Measurements from ENCODE around the gene CAPG. TPM values are rescaled to one million over a fixed set of nuclear protein-coding genes. Genes with fewer than 3 reads are reported as not detected.

Gene CAPG
- total RNA-seq, 6 donors from 2014 or later: 169 to 611 (median 375) TPM

- no peak for ATAC-seq (ENCODE audit: low FRiP score in 2 of 2)
- Histone ChIP-seq H3K9me3 (no peaks in the 10 kb centered on the region), H3K27ac (no peak overlapping the region), H3K4me3 (no peak overlapping the region), H3K36me3 (no peaks in the 10 kb centered on the region), H3K4me1 (peaks cover 0 to 10% (median 7%) of the 10 kb centered on the region in 4 donors), H3K27me3 (no peaks in the 10 kb centered on the region)
- WGBS, 2 donors: 90 to 94% methylated on average over 8 of the region's 8 CpGs
- TF ChIP-seq EP300 (IDR thresholded peaks at IDR 0.05) (no peak), POLR2AphosphoS5 (IDR thresholded peaks at IDR 0.05) (no peak), POLR2A (IDR thresholded peaks at IDR 0.05) (no peak)
- TF ChIP-seq, protein P1, sequence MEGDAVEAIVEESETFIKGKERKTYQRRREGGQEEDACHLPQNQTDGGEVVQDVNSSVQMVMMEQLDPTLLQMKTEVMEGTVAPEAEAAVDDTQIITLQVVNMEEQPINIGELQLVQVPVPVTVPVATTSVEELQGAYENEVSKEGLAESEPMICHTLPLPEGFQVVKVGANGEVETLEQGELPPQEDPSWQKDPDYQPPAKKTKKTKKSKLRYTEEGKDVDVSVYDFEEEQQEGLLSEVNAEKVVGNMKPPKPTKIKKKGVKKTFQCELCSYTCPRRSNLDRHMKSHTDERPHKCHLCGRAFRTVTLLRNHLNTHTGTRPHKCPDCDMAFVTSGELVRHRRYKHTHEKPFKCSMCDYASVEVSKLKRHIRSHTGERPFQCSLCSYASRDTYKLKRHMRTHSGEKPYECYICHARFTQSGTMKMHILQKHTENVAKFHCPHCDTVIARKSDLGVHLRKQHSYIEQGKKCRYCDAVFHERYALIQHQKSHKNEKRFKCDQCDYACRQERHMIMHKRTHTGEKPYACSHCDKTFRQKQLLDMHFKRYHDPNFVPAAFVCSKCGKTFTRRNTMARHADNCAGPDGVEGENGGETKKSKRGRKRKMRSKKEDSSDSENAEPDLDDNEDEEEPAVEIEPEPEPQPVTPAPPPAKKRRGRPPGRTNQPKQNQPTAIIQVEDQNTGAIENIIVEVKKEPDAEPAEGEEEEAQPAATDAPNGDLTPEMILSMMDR (IDR thresholded peaks at IDR 0.05): no peak
- DNase-seq: no peak
Measured at GRCh38 chr2:85448461-85449213, 38.5 kb upstream of the CAPG start.

DNA sequence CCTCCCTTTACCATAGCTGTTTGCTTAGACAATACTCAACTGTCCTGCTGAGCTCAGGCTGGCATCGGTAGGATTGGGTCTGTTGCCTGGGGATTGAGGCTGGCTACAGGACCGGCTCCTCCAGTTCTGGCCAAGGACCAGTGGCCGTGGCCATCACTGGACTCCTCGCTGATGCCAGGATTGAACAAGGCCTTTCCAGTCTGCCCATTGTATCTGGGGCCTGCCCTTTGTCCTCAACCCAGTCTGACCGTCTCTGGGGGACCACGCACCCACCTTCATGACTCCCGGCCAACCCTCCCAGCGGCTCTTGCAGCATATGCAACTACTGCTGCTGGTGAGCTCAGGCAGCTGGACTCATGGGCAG, 37.0 kb upstream of the CAPG start:
- ATAC-seq (ENCODE audit: low FRiP score in 2 of 2) (no peak), DNase-seq (no peak)
- no peaks in the 10 kb centered on the region for H3K36me3 ChIP-seq
- no peaks in the 10 kb centered on the region for H3K27me3 ChIP-seq
- peaks cover 0 to 10% (median 7%) of the 10 kb centered on the region in 4 donors for H3K4me1 ChIP-seq
- H3K4me3 ChIP-seq: no peak overlapping the region
- TF ChIP-seq POLR2A (IDR thresholded peaks at IDR 0.05): no peak
- TF ChIP-seq EP300 (IDR thresholded peaks at IDR 0.05): no peak
- TF ChIP-seq, protein P1 (IDR thresholded peaks at IDR 0.05): no peak
- TF ChIP-seq POLR2AphosphoS5 (IDR thresholded peaks at IDR 0.05): no peak
- H3K9me3 ChIP-seq: no peaks in the 10 kb centered on the region
- H3K27ac ChIP-seq: no peak overlapping the region
- WGBS, 2 donors: 84 to 88% methylated on average over 4 to 8 of the region's 8 CpGs

DNA sequence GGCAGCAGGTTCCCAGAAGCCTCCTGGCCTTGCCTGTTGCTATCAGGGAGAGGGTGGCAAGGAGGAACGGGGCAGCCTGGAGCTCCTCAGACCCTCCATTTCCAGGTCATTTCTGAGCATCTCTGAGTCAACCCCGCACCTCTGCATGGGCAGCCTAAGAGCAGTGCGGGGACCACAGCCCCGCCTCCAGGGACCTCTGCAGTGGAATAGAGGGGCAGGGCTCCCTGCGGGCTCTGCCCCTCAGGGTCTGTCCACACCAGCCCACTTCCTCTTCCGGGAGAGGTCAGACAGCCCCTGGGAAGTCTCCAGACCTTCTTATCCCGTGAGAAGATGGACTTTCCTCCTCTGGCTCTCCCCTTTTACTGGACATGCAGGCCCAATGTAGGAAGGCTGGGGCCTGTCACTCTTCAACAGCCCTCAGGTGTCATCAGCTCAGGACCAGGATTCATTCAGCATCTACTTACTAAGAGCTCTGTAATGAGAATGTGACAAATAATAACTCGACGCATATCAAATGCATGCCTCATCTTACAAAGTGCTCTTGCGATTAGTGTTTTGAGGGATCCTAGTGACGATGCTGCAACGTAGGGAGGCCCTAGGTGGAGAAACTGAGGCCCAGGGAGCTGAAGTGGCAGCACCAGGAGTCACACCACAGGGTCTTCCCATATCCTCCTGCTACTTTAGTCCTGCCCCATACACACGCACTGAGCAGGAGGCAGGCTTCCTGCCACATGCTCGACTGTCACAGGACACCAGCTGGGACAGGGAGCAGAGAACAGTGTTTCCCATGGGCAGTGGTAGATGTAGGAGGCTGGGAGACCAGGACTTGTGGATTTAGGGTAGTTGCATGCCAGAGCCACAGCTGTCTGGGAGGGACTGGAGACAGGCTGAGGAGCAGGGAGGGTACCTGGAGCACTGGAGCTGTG, 36.4 kb upstream of the CAPG start:
- no peaks in the 10 kb centered on the region for H3K36me3 ChIP-seq
- H3K4me1 ChIP-seq: peaks cover 0 to 10% (median 7%) of the 10 kb centered on the region in 4 donors
- 69 to 82% methylated on average over 8 to 14 of the region's 14 CpGs for WGBS, 2 donors
- ATAC-seq (ENCODE audit: low FRiP score in 2 of 2): no peak
- peak overlapping the region in 3 of 4 donors; percentile 31 to 57 (median 39) for H3K27ac ChIP-seq
- H3K27me3 ChIP-seq: no peaks in the 10 kb centered on the region
- no peak overlapping the region for H3K4me3 ChIP-seq
- H3K9me3 ChIP-seq: no peaks in the 10 kb centered on the region
- TF ChIP-seq POLR2A (IDR thresholded peaks at IDR 0.05): no peak
- no peak for TF ChIP-seq EP300 (IDR thresholded peaks at IDR 0.05)
- TF ChIP-seq POLR2AphosphoS5 (IDR thresholded peaks at IDR 0.05): no peak
- TF ChIP-seq, protein P1 (IDR thresholded peaks at IDR 0.05): no peak
- DNase-seq: no peak

DNA sequence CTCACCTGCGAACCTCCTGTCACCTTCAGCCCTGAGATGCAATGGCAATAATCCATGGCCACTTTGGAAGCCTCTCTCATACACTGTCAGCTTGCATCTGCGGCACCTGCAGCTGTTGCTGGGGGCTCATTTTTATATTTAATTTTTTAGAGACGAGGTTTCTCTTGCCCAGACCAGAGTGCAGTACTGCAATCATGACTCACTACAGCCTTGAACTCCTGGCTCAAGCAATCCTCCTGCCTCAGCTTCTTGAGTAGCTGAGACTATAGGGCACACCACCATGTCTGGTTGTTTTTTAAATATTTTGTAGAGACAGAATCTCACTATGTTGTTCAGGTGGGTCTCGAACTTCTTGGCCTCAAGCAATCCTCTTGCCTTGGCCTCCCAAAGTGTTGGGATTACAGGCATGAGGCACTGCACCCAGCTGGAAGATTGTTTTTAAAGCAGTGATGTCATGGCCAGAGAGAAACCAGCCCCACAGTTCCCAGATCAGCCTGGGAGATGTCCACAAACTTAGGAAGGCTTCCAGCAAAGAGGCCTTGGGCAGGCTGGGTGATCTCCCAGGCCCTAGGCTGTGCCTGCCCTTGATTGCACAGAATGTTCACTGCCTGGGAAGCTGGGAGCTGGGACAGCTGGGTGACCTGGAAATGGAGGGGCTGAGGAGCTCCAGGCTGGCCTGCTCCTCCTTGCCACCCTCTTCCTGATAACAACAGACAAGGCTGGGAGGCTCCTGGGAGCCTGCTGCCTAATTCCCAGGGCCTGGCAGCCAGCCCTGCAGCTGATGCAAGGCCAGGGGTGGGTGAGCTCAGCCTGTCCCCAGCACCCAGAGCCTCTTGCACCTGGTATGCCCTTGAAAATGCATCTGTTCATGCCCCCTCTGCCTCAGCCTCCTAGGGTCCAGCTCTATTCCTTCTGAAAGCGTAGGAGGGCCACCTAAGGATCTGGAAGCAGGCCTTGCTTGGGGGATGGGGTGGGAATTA, 35.4 kb upstream of the CAPG start:
- Histone ChIP-seq H3K9me3 (no peaks in the 10 kb centered on the region), H3K27me3 (no peaks in the 10 kb centered on the region), H3K4me3 (no peak overlapping the region), H3K4me1 (peaks cover 0 to 10% (median 7%) of the 10 kb centered on the region in 4 donors), H3K36me3 (no peaks in the 10 kb centered on the region), H3K27ac (peak overlapping the region in 3 of 4 donors; percentile 31 to 57 (median 39))
- DNase-seq: peak in 1 of 2 donors; percentile 78
- 95 to 98% methylated on average over 4 to 5 of the region's 5 CpGs for WGBS, 2 donors
- TF ChIP-seq, protein P1 (IDR thresholded peaks at IDR 0.05): no peak
- no peak for TF ChIP-seq EP300 (IDR thresholded peaks at IDR 0.05)
- no peak for TF ChIP-seq POLR2A (IDR thresholded peaks at IDR 0.05)
- TF ChIP-seq POLR2AphosphoS5 (IDR thresholded peaks at IDR 0.05): no peak
- peak in 1 of 2 donors; percentile 63 for ATAC-seq (ENCODE audit: low FRiP score in 2 of 2)

Measured in upper lobe of left lung (tissue), 6 donors.